Activated naive CD8-positive, alpha-beta T cell (primary cell): Measurements from ENCODE around the gene A4GALT.
"Not testable (repeated sequence)": the region's sequence is repeated elsewhere in the genome, so short reads cannot be mapped to it uniquely, and the experiment has no call there.

Experiments
- H3K27ac Mint-ChIP-seq: one replicate; pipeline ENCODE4 v1.8.0; 2021; ENCODE audit warnings: mixed read lengths
- H3K27me3 Mint-ChIP-seq: one replicate; pipeline ENCODE4 v1.8.0; 2021; ENCODE audit warnings: mixed read lengths
- H3K36me3 Mint-ChIP-seq: one replicate; pipeline ENCODE4 v1.8.0; 2021; ENCODE audit warnings: mixed read lengths
- H3K4me1 Mint-ChIP-seq: one replicate; pipeline ENCODE4 v1.8.0; 2021; ENCODE audit warnings: low read depth, mixed read lengths
- H3K4me3 Mint-ChIP-seq: one replicate; pipeline ENCODE4 v1.8.0; 2021; ENCODE audit warnings: mild to moderate bottlenecking, mixed read lengths
- H3K9me3 Mint-ChIP-seq: one replicate; pipeline ENCODE4 v1.8.0; 2021; ENCODE audit warnings: low read depth, mixed read lengths

Gene A4GALT

GRCh38 chr22:42720263-42721044 is at the start of gene A4GALT:
Gene A4GALT (minus strand): TSS chr22:42720870. CDS start chr22:42693951, 26,919 bp downstream.
- Mint-ChIP-seq H3K36me3 (no peaks in the 10 kb centered on the region), H3K4me3 (peak within 1 kb of the TSS; percentile 80), H3K9me3 (no peaks in the 10 kb centered on the region), H3K27me3 (peaks cover 37% of the 10 kb centered on the region), H3K4me1 (peaks cover 16% of the 10 kb centered on the region), H3K27ac (no peak within 1 kb of the TSS)

- no peaks in the 10 kb centered on the region for H3K27me3 Mint-ChIP-seq
- no peak overlapping the region for H3K27ac Mint-ChIP-seq
- H3K4me3 Mint-ChIP-seq, result no peak overlapping the region
- no peaks in the 10 kb centered on the region for H3K9me3 Mint-ChIP-seq
- no peaks in the 10 kb centered on the region for H3K36me3 Mint-ChIP-seq
- no peaks in the 10 kb centered on the region for H3K4me1 Mint-ChIP-seq
Measured at GRCh38 chr22:42770448-42770726, 49.7 kb upstream of the A4GALT start.

GRCh38 chr22:42769574-42770447 is 49.1 kb upstream of the A4GALT start:
- H3K27ac Mint-ChIP-seq, result no peak overlapping the region
- H3K4me3 Mint-ChIP-seq, result no peak overlapping the region
- H3K36me3 Mint-ChIP-seq, result no peaks in the 10 kb centered on the region
- no peaks in the 10 kb centered on the region for H3K4me1 Mint-ChIP-seq
- no peaks in the 10 kb centered on the region for H3K27me3 Mint-ChIP-seq
- H3K9me3 Mint-ChIP-seq, result no peaks in the 10 kb centered on the region

- Mint-ChIP-seq H3K4me1 (no peaks in the 10 kb centered on the region), H3K27me3 (no peaks in the 10 kb centered on the region), H3K27ac (no peak overlapping the region), H3K4me3 (no peak overlapping the region), H3K9me3 (no peaks in the 10 kb centered on the region), H3K36me3 (no peaks in the 10 kb centered on the region)
Measured at GRCh38 chr22:42769238-42769573, 48.5 kb upstream of the A4GALT start.

GRCh38 chr22:42768385-42769035 is 47.8 kb upstream of the A4GALT start:
- Mint-ChIP-seq H3K9me3 (no peaks in the 10 kb centered on the region), H3K27me3 (no peaks in the 10 kb centered on the region), H3K27ac (no peak overlapping the region), H3K4me1 (no peaks in the 10 kb centered on the region), H3K36me3 (no peaks in the 10 kb centered on the region), H3K4me3 (no peak overlapping the region)

GRCh38 chr22:42766860-42767259 is 46.2 kb upstream of the A4GALT start:
- Mint-ChIP-seq H3K36me3 (no peaks in the 10 kb centered on the region), H3K27me3 (no peaks in the 10 kb centered on the region), H3K27ac (no peak overlapping the region), H3K9me3 (no peaks in the 10 kb centered on the region), H3K4me3 (no peak overlapping the region), H3K4me1 (no peaks in the 10 kb centered on the region)

GRCh38 chr22:42764895-42765363 is 44.3 kb upstream of the A4GALT start:
- Mint-ChIP-seq H3K27me3 (no peaks in the 10 kb centered on the region), H3K4me1 (no peaks in the 10 kb centered on the region), H3K9me3 (no peaks in the 10 kb centered on the region), H3K36me3 (no peaks in the 10 kb centered on the region), H3K4me3 (no peak overlapping the region), H3K27ac (no peak overlapping the region)

- H3K27me3 Mint-ChIP-seq, result no peaks in the 10 kb centered on the region
- H3K9me3 Mint-ChIP-seq, result no peaks in the 10 kb centered on the region
- H3K27ac Mint-ChIP-seq, result no peak overlapping the region
- H3K4me1 Mint-ChIP-seq, result no peaks in the 10 kb centered on the region
- no peak overlapping the region for H3K4me3 Mint-ChIP-seq
- no peaks in the 10 kb centered on the region for H3K36me3 Mint-ChIP-seq
Measured at GRCh38 chr22:42763965-42764480, 43.4 kb upstream of the A4GALT start.

GRCh38 chr22:42760806-42761565 is 40.3 kb upstream of the A4GALT start:
- Mint-ChIP-seq H3K27me3 (peaks cover 1% of the 10 kb centered on the region), H3K9me3 (no peaks in the 10 kb centered on the region), H3K36me3 (no peaks in the 10 kb centered on the region), H3K4me1 (no peaks in the 10 kb centered on the region), H3K27ac (no peak overlapping the region), H3K4me3 (no peak overlapping the region)

GRCh38 chr22:42758931-42759629 is 38.4 kb upstream of the A4GALT start:
- Mint-ChIP-seq H3K4me3 (no peak overlapping the region), H3K4me1 (no peaks in the 10 kb centered on the region), H3K9me3 (no peaks in the 10 kb centered on the region), H3K27me3 (peaks cover 1% of the 10 kb centered on the region), H3K27ac (no peak overlapping the region), H3K36me3 (no peaks in the 10 kb centered on the region)

- not testable (repeated sequence) for H3K27ac Mint-ChIP-seq, H3K27me3 Mint-ChIP-seq, H3K4me3 Mint-ChIP-seq, H3K9me3 Mint-ChIP-seq, H3K36me3 Mint-ChIP-seq, H3K4me1 Mint-ChIP-seq
Measured at GRCh38 chr22:42755553-42755952, 34.9 kb upstream of the A4GALT start.

GRCh38 chr22:42755121-42755520 is 34.5 kb upstream of the A4GALT start:
- H3K4me3 Mint-ChIP-seq, H3K36me3 Mint-ChIP-seq, H3K9me3 Mint-ChIP-seq, H3K4me1 Mint-ChIP-seq, H3K27ac Mint-ChIP-seq, H3K27me3 Mint-ChIP-seq: not testable (repeated sequence)

GRCh38 chr22:42754658-42755057 is 34.0 kb upstream of the A4GALT start:
- no peaks in the 10 kb centered on the region for H3K36me3 Mint-ChIP-seq

GRCh38 chr22:42752912-42753311 is 32.2 kb upstream of the A4GALT start:
- H3K27me3 Mint-ChIP-seq, result peaks cover under 1% of the 10 kb centered on the region
- H3K4me1 Mint-ChIP-seq, result no peaks in the 10 kb centered on the region
- H3K27ac Mint-ChIP-seq, result no peak overlapping the region
- H3K9me3 Mint-ChIP-seq, result no peaks in the 10 kb centered on the region
- H3K36me3 Mint-ChIP-seq, result no peaks in the 10 kb centered on the region
- H3K4me3 Mint-ChIP-seq, result no peak overlapping the region

More at GRCh38 chr22:42754658-42755057, 34.0 kb upstream of the A4GALT start:
- Mint-ChIP-seq H3K27me3 (peaks cover 1% of the 10 kb centered on the region), H3K4me1 (no peaks in the 10 kb centered on the region), H3K4me3 (no peak overlapping the region), H3K9me3 (no peaks in the 10 kb centered on the region), H3K27ac (no peak overlapping the region)
